Measurements from ENCODE around the gene RNF212B. TPM values are rescaled to one million over a fixed set of nuclear protein-coding genes. Genes with fewer than 3 reads are reported as not detected.
"Not testable (repeated sequence)": the region's sequence is repeated elsewhere in the genome, so short reads cannot be mapped to it uniquely, and the experiment has no call there.

The RNF212B gene
- total and polyA plus RNA-seq, 2 donors: 0.05 to 0.07 TPM

GRCh38 chr14:23240661-23241060 is 2.9 kb downstream of the RNF212B start:
- H3K27ac ChIP-seq (ENCODE audit: low read depth in 1 of 2, low read length in 1 of 2): no peak overlapping the region
- H3K4me3 ChIP-seq (ENCODE audit: low read length in 2 of 2): no peak overlapping the region
- H3K9me3 ChIP-seq (ENCODE audit: control insufficient read depth in 2 of 2, insufficient read depth in 1 of 2, low read length in 1 of 2): no peaks in the 10 kb centered on the region
- 94% methylated on average over 1 of the region's 1 CpG for WGBS
- no peaks in the 10 kb centered on the region for H3K36me3 ChIP-seq (ENCODE audit: control insufficient read depth in 2 of 2, insufficient read depth in 2 of 2, low read length in 1 of 2)
- peaks cover 0 to 11% of the 10 kb centered on the region in 2 donors for H3K27me3 ChIP-seq (ENCODE audit: control insufficient read depth in 2 of 2, insufficient read depth in 1 of 2, low read length in 1 of 2)
- H3K4me1 ChIP-seq (ENCODE audit: control insufficient read depth in 2 of 2, insufficient read depth in 2 of 2, low read length in 2 of 2): peaks cover 0 to 4% of the 10 kb centered on the region in 2 donors
- DNase-seq (ENCODE audit: low read depth in 6 of 9, low spot score in 9 of 9): no peak

GRCh38 chr14:23241061-23241715 is 3.5 kb downstream of the RNF212B start:
- H3K4me3 ChIP-seq (ENCODE audit: low read length in 2 of 2); H3K9me3 ChIP-seq (ENCODE audit: control insufficient read depth in 2 of 2, insufficient read depth in 1 of 2, low read length in 1 of 2); H3K36me3 ChIP-seq (ENCODE audit: control insufficient read depth in 2 of 2, insufficient read depth in 2 of 2, low read length in 1 of 2); H3K27ac ChIP-seq (ENCODE audit: low read depth in 1 of 2, low read length in 1 of 2); H3K4me1 ChIP-seq (ENCODE audit: control insufficient read depth in 2 of 2, insufficient read depth in 2 of 2, low read length in 2 of 2); DNase-seq (ENCODE audit: low read depth in 6 of 9, low spot score in 9 of 9): not testable (repeated sequence)
- H3K27me3 ChIP-seq (ENCODE audit: control insufficient read depth in 2 of 2, insufficient read depth in 1 of 2, low read length in 1 of 2): peaks cover 0 to 11% of the 10 kb centered on the region in 2 donors
- WGBS: 95% methylated on average over 7 of the region's 7 CpGs

GRCh38 chr14:23242076-23242475 is 4.3 kb downstream of the RNF212B start:
- peaks cover 0 to 4% of the 10 kb centered on the region in 2 donors for H3K4me1 ChIP-seq (ENCODE audit: control insufficient read depth in 2 of 2, insufficient read depth in 2 of 2, low read length in 2 of 2)
- no peak for DNase-seq (ENCODE audit: low read depth in 6 of 9, low spot score in 9 of 9)
- H3K27me3 ChIP-seq (ENCODE audit: control insufficient read depth in 2 of 2, insufficient read depth in 1 of 2, low read length in 1 of 2): peaks cover 0 to 10% of the 10 kb centered on the region in 2 donors
- H3K36me3 ChIP-seq (ENCODE audit: control insufficient read depth in 2 of 2, insufficient read depth in 2 of 2, low read length in 1 of 2): no peaks in the 10 kb centered on the region
- no peak overlapping the region for H3K4me3 ChIP-seq (ENCODE audit: low read length in 2 of 2)
- 91% methylated on average over 2 of the region's 3 CpGs for WGBS
- H3K27ac ChIP-seq (ENCODE audit: low read depth in 1 of 2, low read length in 1 of 2): no peak overlapping the region
- H3K9me3 ChIP-seq (ENCODE audit: control insufficient read depth in 2 of 2, insufficient read depth in 1 of 2, low read length in 1 of 2): no peaks in the 10 kb centered on the region

- 97% methylated on average over 2 of the region's 2 CpGs for WGBS
- no peak overlapping the region for H3K27ac ChIP-seq (ENCODE audit: low read depth in 1 of 2, low read length in 1 of 2)
- no peaks in the 10 kb centered on the region for H3K9me3 ChIP-seq (ENCODE audit: control insufficient read depth in 2 of 2, insufficient read depth in 1 of 2, low read length in 1 of 2)
- peaks cover 0 to 2% of the 10 kb centered on the region in 2 donors for H3K27me3 ChIP-seq (ENCODE audit: control insufficient read depth in 2 of 2, insufficient read depth in 1 of 2, low read length in 1 of 2)
- H3K36me3 ChIP-seq (ENCODE audit: control insufficient read depth in 2 of 2, insufficient read depth in 2 of 2, low read length in 1 of 2): no peaks in the 10 kb centered on the region
- no peaks in the 10 kb centered on the region for H3K4me1 ChIP-seq (ENCODE audit: control insufficient read depth in 2 of 2, insufficient read depth in 2 of 2, low read length in 2 of 2)
- no peak for DNase-seq (ENCODE audit: low read depth in 6 of 9, low spot score in 9 of 9)
- no peak overlapping the region for H3K4me3 ChIP-seq (ENCODE audit: low read length in 2 of 2)
These were observed 5.3 kb downstream of the RNF212B start for GRCh38 chr14:23243066-23243465.

GRCh38 chr14:23245282-23245681 is 7.5 kb downstream of the RNF212B start:
- no peaks in the 10 kb centered on the region for H3K9me3 ChIP-seq (ENCODE audit: control insufficient read depth in 2 of 2, insufficient read depth in 1 of 2, low read length in 1 of 2)
- H3K27me3 ChIP-seq (ENCODE audit: control insufficient read depth in 2 of 2, insufficient read depth in 1 of 2, low read length in 1 of 2): no peaks in the 10 kb centered on the region
- H3K27ac ChIP-seq (ENCODE audit: low read depth in 1 of 2, low read length in 1 of 2): no peak overlapping the region
- H3K36me3 ChIP-seq (ENCODE audit: control insufficient read depth in 2 of 2, insufficient read depth in 2 of 2, low read length in 1 of 2): no peaks in the 10 kb centered on the region
- H3K4me3 ChIP-seq (ENCODE audit: low read length in 2 of 2): no peak overlapping the region
- no peak for DNase-seq (ENCODE audit: low read depth in 6 of 9, low spot score in 9 of 9)
- no peaks in the 10 kb centered on the region for H3K4me1 ChIP-seq (ENCODE audit: control insufficient read depth in 2 of 2, insufficient read depth in 2 of 2, low read length in 2 of 2)

- H3K27me3 ChIP-seq (ENCODE audit: control insufficient read depth in 2 of 2, insufficient read depth in 1 of 2, low read length in 1 of 2): no peaks in the 10 kb centered on the region
- no peak for DNase-seq (ENCODE audit: low read depth in 6 of 9, low spot score in 9 of 9)
- no peak overlapping the region for H3K4me3 ChIP-seq (ENCODE audit: low read length in 2 of 2)
- WGBS: 92% methylated on average over 7 of the region's 7 CpGs
- H3K36me3 ChIP-seq (ENCODE audit: control insufficient read depth in 2 of 2, insufficient read depth in 2 of 2, low read length in 1 of 2): no peaks in the 10 kb centered on the region
- no peaks in the 10 kb centered on the region for H3K4me1 ChIP-seq (ENCODE audit: control insufficient read depth in 2 of 2, insufficient read depth in 2 of 2, low read length in 2 of 2)
- H3K27ac ChIP-seq (ENCODE audit: low read depth in 1 of 2, low read length in 1 of 2): no peak overlapping the region
- no peaks in the 10 kb centered on the region for H3K9me3 ChIP-seq (ENCODE audit: control insufficient read depth in 2 of 2, insufficient read depth in 1 of 2, low read length in 1 of 2)
These were observed 10.9 kb downstream of the RNF212B start for GRCh38 chr14:23248601-23249000.

- DNase-seq (ENCODE audit: low read depth in 6 of 9, low spot score in 9 of 9): no peak
- H3K4me3 ChIP-seq (ENCODE audit: low read length in 2 of 2): no peak overlapping the region
- H3K9me3 ChIP-seq (ENCODE audit: control insufficient read depth in 2 of 2, insufficient read depth in 1 of 2, low read length in 1 of 2): no peaks in the 10 kb centered on the region
- 94% methylated on average over 6 of the region's 6 CpGs for WGBS
- H3K36me3 ChIP-seq (ENCODE audit: control insufficient read depth in 2 of 2, insufficient read depth in 2 of 2, low read length in 1 of 2): no peaks in the 10 kb centered on the region
- no peak overlapping the region for H3K27ac ChIP-seq (ENCODE audit: low read depth in 1 of 2, low read length in 1 of 2)
- no peaks in the 10 kb centered on the region for H3K4me1 ChIP-seq (ENCODE audit: control insufficient read depth in 2 of 2, insufficient read depth in 2 of 2, low read length in 2 of 2)
- no peaks in the 10 kb centered on the region for H3K27me3 ChIP-seq (ENCODE audit: control insufficient read depth in 2 of 2, insufficient read depth in 1 of 2, low read length in 1 of 2)
These were observed 12.1 kb downstream of the RNF212B start for GRCh38 chr14:23249824-23250223.

GRCh38 chr14:23252006-23252405 is 14.3 kb downstream of the RNF212B start:
- H3K9me3 ChIP-seq (ENCODE audit: control insufficient read depth in 2 of 2, insufficient read depth in 1 of 2, low read length in 1 of 2): no peaks in the 10 kb centered on the region
- H3K36me3 ChIP-seq (ENCODE audit: control insufficient read depth in 2 of 2, insufficient read depth in 2 of 2, low read length in 1 of 2): no peaks in the 10 kb centered on the region
- H3K27ac ChIP-seq (ENCODE audit: low read depth in 1 of 2, low read length in 1 of 2): no peak overlapping the region
- H3K27me3 ChIP-seq (ENCODE audit: control insufficient read depth in 2 of 2, insufficient read depth in 1 of 2, low read length in 1 of 2): no peaks in the 10 kb centered on the region
- no peak for DNase-seq (ENCODE audit: low read depth in 6 of 9, low spot score in 9 of 9)
- H3K4me3 ChIP-seq (ENCODE audit: low read length in 2 of 2): no peak overlapping the region
- no peaks in the 10 kb centered on the region for H3K4me1 ChIP-seq (ENCODE audit: control insufficient read depth in 2 of 2, insufficient read depth in 2 of 2, low read length in 2 of 2)
- WGBS: 83% methylated on average over 3 of the region's 3 CpGs

- DNase-seq (ENCODE audit: low read depth in 6 of 9, low spot score in 9 of 9): no peak
- Histone ChIP-seq H3K4me1 (ENCODE audit: control insufficient read depth in 2 of 2, insufficient read depth in 2 of 2, low read length in 2 of 2) (no peaks in the 10 kb centered on the region), H3K36me3 (ENCODE audit: control insufficient read depth in 2 of 2, insufficient read depth in 2 of 2, low read length in 1 of 2) (no peaks in the 10 kb centered on the region), H3K27ac (ENCODE audit: low read depth in 1 of 2, low read length in 1 of 2) (no peak overlapping the region), H3K4me3 (ENCODE audit: low read length in 2 of 2) (no peak overlapping the region), H3K27me3 (ENCODE audit: control insufficient read depth in 2 of 2, insufficient read depth in 1 of 2, low read length in 1 of 2) (no peaks in the 10 kb centered on the region), H3K9me3 (ENCODE audit: control insufficient read depth in 2 of 2, insufficient read depth in 1 of 2, low read length in 1 of 2) (no peaks in the 10 kb centered on the region)
- WGBS: 78% methylated on average over 4 of the region's 4 CpGs
These were observed 14.9 kb downstream of the RNF212B start for GRCh38 chr14:23252420-23253333.

Measured in thymus (tissue), 11 donors.